ENCODE results near the gene CIDEB. TPM values are rescaled to one million over a fixed set of nuclear protein-coding genes. Genes with fewer than 3 reads are reported as not detected.

Gene CIDEB
- total and polyA plus RNA-seq, 2 of the 4 experiments (the other 2 are of a cell fraction): under 0.01 to 0.19 TPM

- CTCF ChIA-PET: interaction anchor here (5.6 kb wide), 1 partner anchor 101 kb away, joined by 63 read pairs; the partner anchor contains the start of genes CBLN3 and KHNYN
- Histone ChIP-seq H2BK120ac (ENCODE audit: low read depth, low read length) (no peak overlapping the region), H3K9ac (ENCODE audit: low read depth, low read length) (no peak overlapping the region), H2BK5ac (ENCODE audit: low read depth, low read length, poor library complexity, severe bottlenecking) (no peak overlapping the region), H4K5ac (ENCODE audit: low read depth, low read length) (no peak overlapping the region), H3K27me3 (ENCODE audit: control insufficient read depth, insufficient read depth, low read length) (peaks cover 30% of the 10 kb centered on the region), H4K91ac (ENCODE audit: insufficient read depth, low read depth, low read length) (no peak overlapping the region), H3K4me3 (ENCODE audit: insufficient read depth, low read depth, low read length) (no peak overlapping the region), H3K18ac (ENCODE audit: low read depth, low read length) (no peak overlapping the region), H3K4ac (ENCODE audit: low read depth, low read length) (no peak overlapping the region), H4K8ac (ENCODE audit: low read depth in 2 of 2, low read length in 2 of 2) (no peak overlapping the region), H2AK5ac (ENCODE audit: low read depth, low read length) (no peak overlapping the region; the same call in 1 of the 2 replicates), H2AFZ (replicated peaks; ENCODE audit: low read length, poor library complexity) (peak overlapping the region; percentile 51), H3K23ac (ENCODE audit: low read depth, low read length) (no peak overlapping the region), H4K20me1 (ENCODE audit: insufficient read depth, low read length) (no peaks in the 10 kb centered on the region), H3K79me1 (ENCODE audit: low read depth in 1 of 2, low read length in 2 of 2) (no peaks in the 10 kb centered on the region), H3K9me1 (ENCODE audit: insufficient read depth, low read length) (no peaks in the 10 kb centered on the region; the same call in 1 of the 2 replicates), H3K27ac (ENCODE audit: insufficient read depth, low read length) (no peak overlapping the region), H3K14ac (replicated peaks; ENCODE audit: low read depth, low read length) (no peak overlapping the region), H3K4me2 (ENCODE audit: low read depth, low read length) (no peak overlapping the region), H2BK20ac (ENCODE audit: low read depth, low read length) (no peak overlapping the region), H3K9me3 (ENCODE audit: control insufficient read depth, insufficient read depth, low read length) (no peaks in the 10 kb centered on the region), H3K36me3 (ENCODE audit: control insufficient read depth, insufficient read depth, low read length) (no peaks in the 10 kb centered on the region), H3K4me1 (ENCODE audit: control insufficient read depth, insufficient read depth, low read length) (peaks cover 3% of the 10 kb centered on the region; the same call in 1 of the 2 replicates), H2AK9ac (replicated peaks; ENCODE audit: low read depth, low read length, poor library complexity) (no peak overlapping the region), H2BK15ac (ENCODE audit: low read depth, low read length) (no peak overlapping the region), H3K56ac (ENCODE audit: extremely low read depth, insufficient read depth, low read length) (no peak overlapping the region)
- no peak for DNase-seq
- no peak for ATAC-seq (ENCODE audit: low read depth)
- no peak for TF ChIP-seq CEBPB (IDR thresholded peaks at IDR 0.05; ENCODE audit: low read depth, low read length)
- in situ Hi-C loops (cut with MboI; ENCODE audit: low sequenced_read_pairs) (loop anchor here (5.0 kb wide), 1 partner anchor 108 kb away; no protein-coding TSS in a partner anchor), dilution Hi-C loops (cut with HindIII; ENCODE audit: low sequenced_read_pairs, unreplicated experiment) (no loop called here), intact Hi-C loops (cut with micrococcal nuclease) (no loop called here)
- BruUV-seq (replicated peaks): no TSS peak
- WGBS, 2 experiments (ENCODE audit: extremely low coverage in 2 of 2, insufficient read length in 1 of 2): no CpG with 5 or more reads among the region's 9 CpGs
- POLR2A ChIA-PET (ENCODE audit: unreplicated experiment): no interaction called here
Observed at GRCh38 chr14:24329736-24330135, 22.0 kb upstream of the CIDEB start.
